Memory B cell (primary cell): ENCODE results near the gene DSN1.

ENCODE experiments used
- ATAC-seq: fragments of 150-1000 bp; cut with Tn5 transposase; 2 replicates; pipeline ENCODE4 v1.10.0; 2021; ENCODE audit warnings: low read depth, mild to moderate bottlenecking, moderate library complexity
- DNase-seq, 2 donors: peaks; one replicate each; pipeline ENCODE4 v3.0.0; 2022; ENCODE audit warnings: low spot score in 2 of 2
- H3K27ac Mint-ChIP-seq: one replicate; pipeline ENCODE4 v1.8.0; 2022; ENCODE audit warnings: mild to moderate bottlenecking, moderate library complexity, mixed read lengths
- H3K27me3 Mint-ChIP-seq: one replicate; pipeline ENCODE4 v1.8.0; 2022; ENCODE audit warnings: mixed read lengths
- H3K36me3 Mint-ChIP-seq: one replicate; pipeline ENCODE4 v1.8.0; 2022; ENCODE audit warnings: mild to moderate bottlenecking, mixed read lengths
- H3K4me1 Mint-ChIP-seq: one replicate; pipeline ENCODE4 v1.8.0; 2022; ENCODE audit warnings: mixed read lengths
- H3K4me3 Mint-ChIP-seq: one replicate; pipeline ENCODE4 v1.8.0; 2022; ENCODE audit warnings: mild to moderate bottlenecking, moderate library complexity, mixed read lengths
- H3K9me3 Mint-ChIP-seq: one replicate; pipeline ENCODE4 v1.8.0; 2022; ENCODE audit warnings: mixed read lengths

Gene DSN1

DNA sequence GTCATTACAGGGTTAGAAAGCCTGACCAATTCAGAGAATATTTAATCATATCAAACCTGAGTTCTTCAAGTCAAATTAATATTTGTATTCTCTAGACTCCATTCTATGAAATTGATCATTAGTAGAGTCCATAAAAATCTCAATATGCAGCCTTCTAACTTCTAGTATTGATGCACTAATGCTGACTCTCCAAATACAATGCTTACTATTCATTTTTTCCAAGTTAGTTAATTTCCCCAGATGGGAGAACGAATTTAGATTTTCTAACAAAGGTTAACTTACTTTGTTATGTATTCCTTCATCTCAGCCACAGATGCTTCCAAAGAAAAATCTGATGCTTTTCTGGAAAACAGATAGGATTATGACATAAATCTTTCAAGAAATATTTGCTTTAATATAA is 15.3 kb downstream of the DSN1 start:
- Mint-ChIP-seq H3K4me3 (no peak overlapping the region), H3K36me3 (peaks cover 11% of the 10 kb centered on the region)

DNA sequence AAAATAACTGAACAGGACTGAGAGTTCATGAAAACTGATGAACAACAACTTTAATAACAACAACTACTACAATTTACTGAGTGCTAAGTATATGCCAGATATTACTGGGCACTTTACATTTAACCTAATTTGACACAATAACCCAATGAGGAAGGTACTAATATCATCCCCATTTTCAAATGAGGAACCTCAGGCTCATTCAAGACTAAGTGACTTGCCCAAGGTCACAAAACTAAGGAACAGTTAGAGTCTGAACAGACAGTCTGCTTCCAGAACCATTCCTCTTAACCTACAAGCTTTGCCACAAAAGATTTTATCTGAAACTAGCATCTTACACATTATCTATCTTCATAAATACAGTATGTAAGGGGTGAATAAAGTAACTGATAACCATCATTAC is 17.1 kb downstream of the DSN1 start:
- Mint-ChIP-seq H3K27me3 (no peaks in the 10 kb centered on the region), H3K9me3 (no peaks in the 10 kb centered on the region), H3K4me1 (peaks cover 9% of the 10 kb centered on the region), H3K27ac (no peak overlapping the region), H3K36me3 (peaks cover 13% of the 10 kb centered on the region), H3K4me3 (no peak overlapping the region)
- no peak for ATAC-seq
- no peak for DNase-seq

More for the DNA sequence above, 15.3 kb downstream of the DSN1 start:
- H3K27ac Mint-ChIP-seq, result no peak overlapping the region
- ATAC-seq (no peak), DNase-seq (no peak)
- no peaks in the 10 kb centered on the region for H3K9me3 Mint-ChIP-seq
- H3K4me1 Mint-ChIP-seq, result peaks cover 9% of the 10 kb centered on the region
- no peaks in the 10 kb centered on the region for H3K27me3 Mint-ChIP-seq

DNA sequence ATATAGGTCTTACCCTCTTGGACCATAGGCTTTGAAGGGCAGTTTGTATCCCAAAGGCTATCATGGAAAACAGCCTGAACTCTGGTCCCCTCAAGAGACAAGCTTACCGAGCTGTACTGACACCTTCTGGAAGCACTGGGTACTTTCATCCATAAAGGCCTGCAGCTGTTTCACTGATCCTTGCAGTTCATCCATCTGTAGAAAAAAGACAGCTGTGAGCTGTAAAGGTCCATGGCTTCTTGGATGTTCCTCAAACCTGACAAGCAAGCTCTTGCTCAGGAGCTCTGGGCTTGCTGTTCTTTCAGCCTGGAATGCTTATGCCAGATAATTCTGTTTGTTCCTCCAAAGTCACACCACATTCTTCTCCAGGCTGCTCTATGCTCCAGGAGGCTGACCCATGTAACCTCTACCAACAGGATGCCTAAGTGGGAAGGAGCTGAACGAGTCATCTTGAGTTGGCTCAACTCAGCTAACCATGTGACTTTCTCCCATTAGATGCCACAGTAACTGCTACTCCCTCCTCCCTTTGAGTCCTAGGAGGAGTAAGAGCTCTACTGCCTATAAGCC is 18.8 kb downstream of the DSN1 start:
- no peak overlapping the region for H3K4me3 Mint-ChIP-seq
- DNase-seq (peak; percentile 30), ATAC-seq (peak; percentile 60)
- H3K4me1 Mint-ChIP-seq, result peaks cover 9% of the 10 kb centered on the region
- H3K27ac Mint-ChIP-seq, result no peak overlapping the region
- H3K9me3 Mint-ChIP-seq, result no peaks in the 10 kb centered on the region
- H3K36me3 Mint-ChIP-seq, result peaks cover 10% of the 10 kb centered on the region
- H3K27me3 Mint-ChIP-seq, result no peaks in the 10 kb centered on the region

DNA sequence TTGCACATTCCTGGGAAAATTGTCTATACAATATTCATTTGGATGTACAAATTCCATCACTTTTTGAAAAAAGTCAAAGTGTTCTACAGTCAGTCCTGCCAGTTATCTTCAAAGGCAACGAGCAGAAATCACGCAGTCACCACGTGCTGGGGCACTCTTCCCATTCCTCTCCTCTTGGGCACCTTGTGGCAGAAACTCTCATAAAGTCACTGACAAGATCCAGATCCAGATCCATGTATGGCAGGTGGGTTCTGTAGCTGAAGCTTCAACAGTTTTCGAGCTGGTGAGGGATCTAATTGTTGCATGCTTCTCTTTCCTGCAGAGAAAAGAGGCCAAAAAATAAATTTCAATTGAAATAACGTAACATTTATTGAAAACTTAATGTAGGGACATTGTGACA is 21.0 kb downstream of the DSN1 start:
- DNase-seq, result no peak
- H3K4me3 Mint-ChIP-seq, result no peak overlapping the region
- H3K4me1 Mint-ChIP-seq, result peaks cover 8% of the 10 kb centered on the region
- no peak overlapping the region for H3K27ac Mint-ChIP-seq
- no peak for ATAC-seq
- peaks cover 9% of the 10 kb centered on the region for H3K36me3 Mint-ChIP-seq
- H3K9me3 Mint-ChIP-seq, result no peaks in the 10 kb centered on the region
- H3K27me3 Mint-ChIP-seq, result no peaks in the 10 kb centered on the region

DNA sequence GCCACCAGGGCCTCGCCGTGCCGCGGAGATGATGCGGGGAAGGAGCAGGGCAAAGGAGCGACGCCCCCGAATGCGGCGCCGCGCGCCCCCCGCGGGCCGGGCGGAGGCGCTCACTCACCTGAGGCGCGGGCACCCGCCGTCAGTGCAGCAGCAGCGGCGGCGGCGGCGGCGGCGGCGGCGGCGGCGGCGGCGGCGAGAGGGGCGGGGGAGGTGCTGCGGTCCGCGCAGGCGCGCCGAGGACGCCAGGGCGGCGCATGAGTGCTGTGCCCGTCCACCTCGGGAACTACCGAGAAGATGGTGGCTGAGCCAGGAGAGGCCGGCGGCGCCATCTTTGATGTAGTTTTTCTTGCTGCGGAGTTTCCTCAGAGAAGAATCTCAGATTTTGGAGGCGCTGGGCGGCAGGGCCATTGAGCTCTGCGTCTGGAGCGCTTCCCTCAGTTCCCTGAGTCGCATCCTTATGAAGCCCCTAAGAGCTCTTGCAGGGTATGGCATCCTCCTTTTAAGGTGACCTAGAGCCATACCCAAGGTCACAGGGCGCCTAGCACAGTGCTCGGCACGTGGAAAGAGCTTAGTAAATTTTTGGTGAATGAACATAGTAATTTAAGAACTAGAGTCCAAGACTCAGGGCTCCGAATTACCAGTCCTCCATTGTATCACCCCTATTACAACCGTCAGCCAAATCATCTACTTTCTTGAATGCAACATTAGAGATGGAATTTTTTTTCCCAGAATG is 27.5 kb downstream of the DSN1 start, which contains the start of gene NDRG3:
TSS of gene NDRG3 (minus strand) at position 164 of the 733 bp plus-strand sequence. CDS start 24,355 bp downstream, outside the sequence.
- Mint-ChIP-seq H3K4me1 (peaks cover 15% of the 10 kb centered on the region), H3K27ac (peak within 1 kb of the TSS; percentile 67), H3K9me3 (no peaks in the 10 kb centered on the region), H3K36me3 (no peaks in the 10 kb centered on the region), H3K4me3 (peak within 1 kb of the TSS; percentile 92), H3K27me3 (no peaks in the 10 kb centered on the region)
- ATAC-seq (peak; percentile 97), DNase-seq (peak; percentile 77 to 88)

DNA sequence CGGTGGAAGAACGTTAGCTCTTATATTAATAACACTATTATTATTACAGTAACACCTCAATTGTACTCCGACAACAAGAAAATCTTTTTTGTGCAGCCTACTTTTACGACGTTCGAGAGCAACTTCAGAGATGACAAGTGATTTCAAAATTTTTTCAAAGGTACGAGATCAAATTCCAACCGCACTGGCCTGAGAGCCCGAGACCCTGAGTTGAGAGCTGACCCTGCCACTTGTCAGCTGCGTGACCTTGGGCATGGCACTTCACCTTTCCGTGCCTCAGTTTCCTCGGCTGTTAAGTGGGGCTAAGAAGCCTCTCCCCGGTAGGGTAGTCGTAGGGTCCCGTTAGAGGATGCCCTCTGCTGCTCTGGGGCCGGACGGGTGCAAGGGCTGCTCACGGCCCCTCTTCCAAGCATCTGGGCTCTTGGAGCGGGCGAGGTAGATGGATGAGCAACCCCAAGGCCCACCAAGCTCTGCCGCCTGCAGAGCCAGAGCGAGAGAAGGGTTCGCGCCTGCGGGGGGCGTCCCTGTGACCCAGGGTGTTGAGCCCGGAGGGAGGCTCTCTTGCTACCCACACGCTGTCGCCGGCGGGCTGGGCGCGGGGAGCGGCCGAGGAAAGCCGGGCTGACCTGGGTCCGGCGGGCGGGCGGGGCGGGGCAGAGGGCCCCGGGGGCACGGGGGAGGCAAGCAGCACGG is 28.2 kb downstream of the DSN1 start:
- no peak for ATAC-seq
- H3K4me1 Mint-ChIP-seq, result peaks cover 18% of the 10 kb centered on the region

DNA sequence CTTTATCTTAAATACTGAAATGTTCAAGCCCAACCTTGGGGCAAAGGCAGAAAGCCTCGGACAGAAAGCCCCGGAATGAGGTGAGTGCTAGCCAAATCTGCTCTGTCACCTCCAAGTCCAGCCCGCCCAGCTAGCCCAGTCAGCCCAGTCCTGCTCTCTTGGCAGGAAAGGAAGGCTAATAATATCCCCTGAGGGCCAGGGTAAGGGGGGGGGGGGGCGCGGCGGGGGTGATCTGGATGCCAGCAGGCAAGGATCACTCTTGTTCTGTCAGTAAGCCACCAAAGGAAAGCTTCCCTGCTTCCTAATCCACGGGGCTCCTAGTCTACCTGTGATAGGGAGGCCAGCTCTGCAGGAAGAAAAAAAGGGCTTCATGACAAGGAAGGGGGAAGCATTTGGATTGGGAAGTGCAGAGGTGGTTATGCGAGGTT is 28.8 kb downstream of the DSN1 start:
- peak overlapping the region; percentile 92 for H3K4me3 Mint-ChIP-seq
- no peaks in the 10 kb centered on the region for H3K36me3 Mint-ChIP-seq
- ATAC-seq (no peak), DNase-seq (no peak)
- H3K27me3 Mint-ChIP-seq, result no peaks in the 10 kb centered on the region
- no peak overlapping the region for H3K27ac Mint-ChIP-seq
- no peaks in the 10 kb centered on the region for H3K9me3 Mint-ChIP-seq
- H3K4me1 Mint-ChIP-seq, result peaks cover 18% of the 10 kb centered on the region

More for the DNA sequence above, 28.2 kb downstream of the DSN1 start:
- no peak overlapping the region for H3K27ac Mint-ChIP-seq
- no peak for DNase-seq
- no peaks in the 10 kb centered on the region for H3K27me3 Mint-ChIP-seq
- H3K9me3 Mint-ChIP-seq, result no peaks in the 10 kb centered on the region
- H3K4me3 Mint-ChIP-seq, result peak overlapping the region; percentile 92
- no peaks in the 10 kb centered on the region for H3K36me3 Mint-ChIP-seq

DNA sequence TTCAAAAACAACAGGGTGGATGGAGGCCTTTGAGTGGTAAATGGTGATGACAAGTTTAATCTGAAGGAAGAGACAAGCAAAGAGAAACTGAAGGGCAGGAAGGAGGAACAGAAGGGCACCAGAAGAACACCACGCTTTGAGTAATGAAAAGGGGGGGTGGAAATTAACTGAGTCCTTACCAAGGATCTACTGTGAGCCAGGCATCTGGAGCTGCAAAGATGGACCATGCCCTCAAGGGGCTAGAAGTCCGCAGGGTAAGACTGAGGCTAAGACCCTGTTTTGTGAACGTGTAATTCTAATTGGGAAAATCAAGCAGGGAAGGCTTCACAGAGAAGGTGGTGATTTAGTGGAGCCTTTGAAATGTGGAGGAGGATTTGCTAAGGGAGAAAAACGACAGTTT is 29.3 kb downstream of the DSN1 start:
- DNase-seq (no peak), ATAC-seq (no peak)
- no peaks in the 10 kb centered on the region for H3K36me3 Mint-ChIP-seq
- no peaks in the 10 kb centered on the region for H3K9me3 Mint-ChIP-seq
- H3K4me1 Mint-ChIP-seq, result peaks cover 18% of the 10 kb centered on the region
- H3K27ac Mint-ChIP-seq, result no peak overlapping the region
- no peaks in the 10 kb centered on the region for H3K27me3 Mint-ChIP-seq
- peak overlapping the region; percentile 92 for H3K4me3 Mint-ChIP-seq

DNA sequence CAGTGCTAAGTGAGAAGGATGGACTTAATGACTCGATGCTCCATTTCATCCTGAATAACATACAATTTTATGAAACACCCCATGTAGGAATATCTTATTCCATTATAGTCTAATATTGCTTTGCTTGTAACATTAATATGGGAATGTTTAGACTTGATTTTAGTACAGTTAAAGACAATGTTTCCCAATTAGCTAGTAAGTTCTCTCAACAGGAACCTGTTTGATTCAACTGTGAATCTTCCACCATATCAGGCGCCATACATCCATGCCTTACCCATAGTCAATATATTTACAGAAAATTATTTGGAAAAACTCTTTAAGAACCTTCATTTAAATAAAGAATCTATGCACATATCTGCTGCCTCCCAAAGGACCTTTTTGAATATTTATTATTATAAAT is 31.0 kb downstream of the DSN1 start:
- peaks cover 18% of the 10 kb centered on the region for H3K4me1 Mint-ChIP-seq
- no peaks in the 10 kb centered on the region for H3K36me3 Mint-ChIP-seq
- no peak for DNase-seq
- ATAC-seq, result no peak
- H3K9me3 Mint-ChIP-seq, result no peaks in the 10 kb centered on the region
- H3K27ac Mint-ChIP-seq, result no peak overlapping the region
- H3K27me3 Mint-ChIP-seq, result no peaks in the 10 kb centered on the region
- H3K4me3 Mint-ChIP-seq, result no peak overlapping the region

DNA sequence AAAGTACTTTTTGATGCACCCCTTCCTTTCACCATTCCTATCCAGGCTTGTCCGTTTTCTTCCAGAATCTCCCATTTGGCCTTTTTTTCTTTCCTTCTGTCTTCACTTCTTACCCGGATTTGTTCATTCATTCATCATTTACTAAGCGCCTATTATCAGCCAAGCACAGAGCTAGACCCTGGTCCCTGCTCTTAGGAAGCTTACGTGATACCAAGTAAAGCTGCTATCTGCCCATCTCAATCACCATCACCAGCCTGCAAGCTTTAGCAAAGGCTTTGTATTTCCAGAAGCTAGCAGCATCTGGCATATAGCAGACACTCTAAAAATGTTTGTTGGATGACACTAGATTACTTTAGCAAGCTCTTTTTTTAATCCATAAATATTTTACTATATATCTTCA is 32.5 kb downstream of the DSN1 start:
- Mint-ChIP-seq H3K27ac (no peak overlapping the region), H3K4me1 (peaks cover 14% of the 10 kb centered on the region), H3K9me3 (no peaks in the 10 kb centered on the region), H3K4me3 (no peak overlapping the region), H3K36me3 (no peaks in the 10 kb centered on the region), H3K27me3 (no peaks in the 10 kb centered on the region)
- ATAC-seq (no peak), DNase-seq (no peak)

DNA sequence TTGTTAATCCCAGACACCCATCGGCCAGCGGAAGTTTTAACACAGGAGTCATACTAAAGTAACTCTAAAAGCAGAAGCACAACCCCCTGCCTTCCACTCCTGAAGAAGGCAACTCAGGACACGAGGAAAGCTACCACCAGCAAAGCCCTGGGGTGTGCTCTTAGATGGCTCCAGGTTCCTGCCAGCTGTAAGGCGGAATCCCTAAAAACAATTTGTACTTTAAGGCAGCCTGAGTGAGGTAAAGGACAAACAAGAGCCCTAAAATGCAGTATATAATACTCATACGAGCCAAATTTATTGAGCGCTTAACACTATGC is 36.4 kb downstream of the DSN1 start:
- no peak for ATAC-seq
- DNase-seq, result no peak
- H3K27me3 Mint-ChIP-seq, result no peaks in the 10 kb centered on the region
- no peak overlapping the region for H3K4me3 Mint-ChIP-seq
- H3K36me3 Mint-ChIP-seq, result no peaks in the 10 kb centered on the region
- peaks cover 16% of the 10 kb centered on the region for H3K4me1 Mint-ChIP-seq
- H3K9me3 Mint-ChIP-seq, result no peaks in the 10 kb centered on the region
- H3K27ac Mint-ChIP-seq, result no peak overlapping the region

DNA sequence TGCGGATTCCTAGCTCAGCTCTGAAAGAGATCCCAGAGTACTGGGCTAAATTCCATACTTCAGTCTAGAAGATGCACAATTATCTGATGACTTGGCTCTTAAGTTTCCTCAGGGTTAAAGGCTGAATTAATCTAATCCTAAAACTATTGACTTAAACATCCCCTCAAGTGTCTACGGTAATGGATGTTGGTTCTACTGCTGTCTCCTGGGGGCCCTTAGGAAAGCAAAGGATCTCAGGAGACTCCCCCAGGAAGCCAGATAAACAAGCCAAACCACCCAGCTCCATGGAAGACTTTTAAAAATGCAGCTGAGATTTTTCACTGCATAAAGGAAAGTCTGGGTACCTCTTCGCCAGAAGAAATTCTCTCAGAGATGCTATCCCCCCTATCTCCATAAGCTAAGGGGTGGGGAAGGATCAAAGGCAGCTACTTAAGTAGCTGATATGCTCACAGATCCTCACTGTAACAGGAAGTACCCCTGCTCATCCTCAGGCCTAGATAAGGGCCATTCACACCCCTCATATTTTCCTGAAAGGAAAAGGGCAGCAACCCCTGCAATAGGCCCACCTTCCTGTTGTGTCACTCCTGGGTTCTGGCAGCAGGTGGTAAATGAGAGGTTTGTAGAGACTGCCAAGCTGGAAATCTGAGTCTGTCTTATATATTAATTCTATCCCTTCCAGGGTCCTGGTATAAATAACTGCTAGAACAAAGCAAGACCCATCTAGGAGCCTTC is 36.9 kb downstream of the DSN1 start:
- ATAC-seq, result no peak
- DNase-seq, result no peak
- Mint-ChIP-seq H3K27me3 (no peaks in the 10 kb centered on the region), H3K4me1 (peaks cover 13% of the 10 kb centered on the region), H3K4me3 (no peak overlapping the region), H3K9me3 (no peaks in the 10 kb centered on the region), H3K27ac (no peak overlapping the region), H3K36me3 (no peaks in the 10 kb centered on the region)

DNA sequence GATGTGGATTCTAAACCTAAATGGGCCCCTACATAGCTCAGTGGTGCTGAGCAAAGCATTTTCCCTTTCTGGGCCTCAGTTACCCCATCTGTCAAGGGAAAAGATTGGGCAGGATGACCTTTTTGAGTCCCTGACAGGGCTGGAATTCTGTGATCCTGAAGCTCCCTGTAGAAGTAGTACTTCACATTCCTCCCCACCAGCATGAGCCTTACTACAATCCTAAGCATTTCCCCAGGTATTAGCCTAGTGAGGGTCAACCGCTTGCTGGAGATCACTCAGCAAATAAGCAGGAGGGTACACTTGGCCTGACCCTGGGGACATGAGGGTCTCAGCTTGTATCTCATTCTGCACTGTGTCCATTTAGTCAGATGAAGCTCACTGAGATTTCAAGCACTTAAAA is 41.1 kb downstream of the DSN1 start:
- ATAC-seq, result no peak
- Mint-ChIP-seq H3K27me3 (no peaks in the 10 kb centered on the region), H3K9me3 (no peaks in the 10 kb centered on the region), H3K27ac (no peak overlapping the region), H3K4me1 (peaks cover 12% of the 10 kb centered on the region), H3K36me3 (peaks cover 3% of the 10 kb centered on the region), H3K4me3 (no peak overlapping the region)
- no peak for DNase-seq

DNA sequence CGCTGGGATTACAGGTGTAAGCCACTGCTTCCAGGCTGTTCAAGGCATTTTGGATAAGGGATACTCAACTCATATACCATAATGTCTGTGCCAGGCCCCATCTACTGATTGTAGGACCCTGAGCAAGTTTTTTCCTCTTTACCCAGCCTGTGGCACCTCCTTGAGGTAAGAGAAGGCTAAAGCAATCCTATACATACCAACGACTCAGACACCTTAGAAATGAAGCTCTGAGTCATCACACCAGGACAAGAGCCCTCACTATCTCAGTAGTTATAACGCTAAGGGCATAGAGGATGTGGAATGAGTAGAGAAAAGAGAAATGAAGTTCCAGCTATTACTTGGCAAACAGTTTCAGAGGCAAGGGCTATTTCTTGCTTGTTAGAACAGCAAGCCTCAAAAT is 44.6 kb downstream of the DSN1 start:
- no peak for DNase-seq
- Mint-ChIP-seq H3K4me3 (no peak overlapping the region), H3K27ac (no peak overlapping the region), H3K27me3 (no peaks in the 10 kb centered on the region), H3K36me3 (peaks cover 3% of the 10 kb centered on the region), H3K9me3 (no peaks in the 10 kb centered on the region), H3K4me1 (peaks cover 5% of the 10 kb centered on the region)
- no peak for ATAC-seq
